A549 treated with CORT108297 at 1 μM for 4 hours (cell line): ENCODE data around the gene MTMR1. TPM values are rescaled to one million over a fixed set of nuclear protein-coding genes. Genes with fewer than 3 reads are reported as not detected.

Source experiments
- total RNA-seq: library from RNA; stranded (reverse); fragments of 200-300 nt; extraction: Qiagen RNA extraction; gene quantifications from 5 replicates; pipeline ENCODE4 v1.2.3, GENCODE V29; 2022

The MTMR1 gene
- total RNA-seq, result 13.5 to 17.8 TPM (median 15.9 TPM) in 5 replicates

DNA sequence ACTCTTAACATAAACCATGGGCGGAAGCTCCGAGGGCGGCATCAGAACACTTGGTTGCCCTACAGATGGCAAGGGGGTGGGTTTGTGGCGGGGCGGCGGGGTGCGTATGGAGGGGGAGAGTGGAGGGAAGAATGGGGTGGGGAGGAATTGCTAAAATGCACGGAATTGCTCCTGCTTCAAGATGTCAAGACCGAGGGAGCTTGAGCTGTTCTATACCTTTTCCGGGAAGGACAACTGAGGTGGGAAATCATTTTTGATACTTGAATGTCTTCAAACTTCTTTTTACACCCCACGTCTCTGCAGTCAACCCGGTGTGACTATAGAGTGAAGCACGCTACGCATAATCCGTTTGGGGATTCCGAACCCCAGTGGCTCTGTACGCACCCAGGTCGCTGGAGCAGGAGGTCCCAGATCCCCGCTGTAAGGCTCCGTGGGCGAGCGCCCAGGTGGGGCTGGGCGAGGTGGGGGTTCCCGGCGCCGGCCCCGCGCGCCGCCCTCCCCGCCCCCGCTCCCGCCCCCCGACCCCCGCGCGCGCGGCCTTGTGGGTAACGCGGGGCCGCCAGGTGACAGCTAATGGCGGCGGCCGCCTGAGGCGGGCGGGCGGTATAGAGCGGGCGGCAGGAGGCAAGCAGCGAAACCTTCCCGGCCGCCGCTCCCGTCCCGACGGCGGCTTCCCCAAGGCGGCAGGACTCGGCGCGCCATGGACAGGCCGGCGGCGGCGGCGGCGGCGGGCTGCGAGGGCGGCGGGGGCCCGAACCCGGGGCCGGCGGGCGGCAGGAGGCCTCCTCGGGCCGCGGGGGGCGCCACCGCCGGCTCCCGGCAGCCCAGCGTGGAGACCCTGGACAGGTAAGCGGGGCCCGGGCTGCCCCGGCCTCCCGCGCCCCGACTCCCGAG lies at the start of gene MTMR1:
Gene MTMR1, plus strand, starts transcription at position 566 of the 894 bp plus-strand sequence. Its CDS starts 135 bp downstream, at position 701.

Other genes starting within 250 kb of the MTMR1 start
- 4.9 to 8.2 TPM (median 6.1 TPM) in 5 replicates for gene MTM1, start 124.8 kb upstream of the MTMR1 start, total RNA-seq
- gene CD99L2, start 205.3 kb downstream of the MTMR1 start, total RNA-seq, result 48.3 to 57.6 TPM (median 52.5 TPM) in 5 replicates